ENCODE results near the gene PPP5C.

The PPP5C gene

GRCh38 chr19:46337487-46337886 is 9.4 kb upstream of the PPP5C start:
- peak; percentile 23 for DNase-seq

DNA sequence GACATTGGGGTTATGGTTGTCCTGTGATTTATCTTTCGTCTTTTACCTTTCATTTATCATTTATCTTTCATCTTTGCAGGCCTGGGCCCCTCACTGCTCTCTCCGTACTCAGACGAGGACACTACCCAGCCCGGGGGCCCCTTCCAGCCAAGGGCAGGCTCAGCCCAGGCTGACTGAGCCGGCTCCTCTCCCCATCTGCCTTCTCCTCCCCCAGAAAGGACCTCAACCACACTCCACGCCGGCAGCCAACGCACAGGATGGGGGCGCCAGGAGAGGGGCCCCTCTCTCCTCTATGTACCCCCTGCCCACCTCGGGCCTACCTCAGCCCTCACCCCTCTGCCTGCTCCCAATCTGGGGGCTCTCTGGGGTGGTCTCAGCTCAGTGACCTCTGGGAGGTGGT is 7.4 kb upstream of the PPP5C start:
- no peak for DNase-seq

DNA sequence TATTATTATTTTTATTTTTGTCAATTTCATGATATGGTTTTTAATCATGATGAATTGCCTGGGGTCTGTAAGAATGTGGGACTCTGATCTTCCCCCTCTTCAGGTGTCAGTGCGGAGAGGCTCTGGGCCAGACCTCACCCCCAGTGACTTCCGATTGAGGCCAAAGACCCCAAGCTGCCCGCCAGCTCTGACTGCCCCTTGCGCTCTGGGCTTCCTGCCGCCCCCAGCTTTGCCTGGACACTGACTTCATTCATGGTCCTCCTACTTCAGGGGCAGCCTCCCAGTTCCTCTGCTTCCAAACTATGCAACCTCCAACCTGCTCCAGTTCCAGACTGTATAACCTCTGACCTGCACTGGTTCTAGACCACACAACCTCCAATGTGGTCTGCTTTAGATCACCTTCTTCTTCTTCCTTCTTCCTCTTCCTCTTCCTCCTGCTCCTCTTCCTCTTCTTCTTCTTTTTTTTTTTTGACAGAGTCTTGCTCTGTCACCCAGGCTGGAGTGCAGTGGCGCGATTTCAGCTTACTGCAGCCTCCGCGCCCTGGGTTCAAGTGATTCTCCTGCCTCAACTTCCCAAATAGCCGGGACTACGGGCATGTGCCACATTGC is 6.7 kb upstream of the PPP5C start:
- DNase-seq = no peak

- no peak for DNase-seq
Measured at GRCh38 chr19:46341937-46342336, 5.0 kb upstream of the PPP5C start.

DNA sequence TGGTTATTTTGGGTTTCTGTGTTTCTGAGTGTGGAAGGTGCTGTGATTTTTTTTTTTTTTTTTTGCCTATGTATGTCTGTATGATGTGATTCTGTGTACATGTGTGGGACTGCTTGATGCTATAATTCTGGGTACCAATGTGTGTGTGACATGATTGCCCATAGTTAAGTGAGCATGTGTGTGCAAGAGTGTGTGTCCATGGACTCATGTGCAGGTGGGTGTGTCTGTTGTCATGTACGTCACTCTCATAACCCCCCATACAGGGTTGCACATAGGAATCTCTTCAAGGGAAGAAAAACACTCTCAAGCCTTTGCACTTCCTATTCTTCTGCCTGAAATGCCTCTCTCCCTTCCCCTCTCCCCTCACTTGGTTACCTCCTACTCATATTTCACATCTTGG is 2.5 kb upstream of the PPP5C start:
- DNase-seq = no peak

- DNase-seq = no peak
Measured at GRCh38 chr19:46345157-46345556, 1.7 kb upstream of the PPP5C start.

DNA sequence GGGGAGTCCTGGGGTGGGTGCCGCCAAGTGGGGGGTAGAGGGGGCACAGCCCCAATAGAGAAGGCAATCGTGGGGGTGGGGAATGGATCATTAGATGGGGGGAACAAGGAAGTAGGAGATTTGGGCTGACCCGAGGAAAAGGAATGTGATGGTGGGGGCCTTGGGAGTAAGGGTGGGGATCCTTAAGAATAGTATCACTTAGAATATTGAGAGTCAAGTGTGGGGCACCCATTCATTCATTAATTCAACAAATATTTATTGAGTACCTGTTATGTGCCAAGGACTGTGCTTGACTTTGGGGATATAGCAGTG is 641 bp downstream of the PPP5C start:
- DNase-seq = no peak

GRCh38 chr19:46347985-46348384 is 1.1 kb downstream of the PPP5C start:
- DNase-seq = no peak

- DNase-seq = peak; percentile 35
Measured at GRCh38 chr19:46349311-46349993, 2.6 kb downstream of the PPP5C start.

- peak; percentile 93 for DNase-seq
Measured at GRCh38 chr19:46350029-46350757, 3.3 kb downstream of the PPP5C start.

DNA sequence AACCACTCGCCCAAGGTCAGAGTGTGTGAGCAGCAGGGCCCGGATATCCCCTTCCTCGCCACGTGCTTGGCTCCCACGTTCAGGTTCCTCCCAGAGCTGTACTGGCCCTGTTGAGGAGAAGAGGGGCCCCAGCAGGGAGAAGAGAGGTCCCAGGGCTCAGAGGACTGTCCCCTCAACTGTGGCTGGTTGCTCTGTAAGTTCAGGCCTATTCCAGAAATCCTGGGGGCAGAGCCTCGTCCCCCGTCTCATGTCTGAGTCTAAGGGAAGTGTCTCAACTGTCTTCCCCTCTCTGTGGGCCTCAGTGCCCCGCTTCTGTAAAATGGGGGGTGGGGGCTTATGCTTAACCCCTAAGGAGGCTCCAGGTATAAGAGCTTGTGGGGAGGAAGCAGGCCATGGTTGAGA is 3.9 kb downstream of the PPP5C start:
- no peak for DNase-seq

DNA sequence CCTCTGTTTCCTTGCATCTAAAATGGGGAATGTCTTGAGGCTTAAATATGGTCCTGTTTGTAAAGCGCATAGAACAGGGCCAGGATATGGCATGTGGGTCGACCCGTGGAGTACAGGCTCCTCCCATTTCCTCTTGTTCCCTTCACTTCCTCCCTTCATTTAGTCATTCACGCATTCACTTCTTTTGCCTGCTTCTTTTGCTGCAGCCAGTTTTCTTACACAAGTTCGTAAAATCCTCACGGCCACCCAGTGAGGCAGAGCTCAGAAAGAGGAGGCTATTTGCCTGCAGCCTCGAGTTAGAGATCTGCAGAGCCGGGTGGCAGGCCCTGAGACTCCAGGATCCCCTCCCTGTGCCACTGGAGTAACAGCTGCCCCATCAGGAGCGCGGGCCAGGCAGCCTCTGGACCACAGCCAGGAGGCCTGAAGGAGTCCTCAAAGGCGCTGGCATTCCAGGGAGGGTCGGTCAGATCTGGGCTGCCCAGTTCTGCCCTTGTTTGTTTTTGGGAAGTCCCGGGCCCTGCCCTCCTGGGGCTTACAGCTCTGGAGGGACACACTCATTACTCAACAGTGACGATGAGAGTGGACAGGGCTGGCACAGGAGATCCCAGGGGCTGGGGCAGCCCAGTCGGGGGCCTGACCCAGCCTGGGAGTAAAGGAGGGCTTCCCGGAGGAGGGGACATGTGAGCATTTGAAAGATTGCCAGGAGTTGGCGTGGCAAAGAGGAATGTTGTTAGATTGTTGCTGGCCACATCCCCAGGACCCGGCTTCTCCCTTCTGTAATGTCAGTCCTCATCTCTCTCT is 4.6 kb downstream of the PPP5C start:
- peak; percentile 12 for DNase-seq

DNA sequence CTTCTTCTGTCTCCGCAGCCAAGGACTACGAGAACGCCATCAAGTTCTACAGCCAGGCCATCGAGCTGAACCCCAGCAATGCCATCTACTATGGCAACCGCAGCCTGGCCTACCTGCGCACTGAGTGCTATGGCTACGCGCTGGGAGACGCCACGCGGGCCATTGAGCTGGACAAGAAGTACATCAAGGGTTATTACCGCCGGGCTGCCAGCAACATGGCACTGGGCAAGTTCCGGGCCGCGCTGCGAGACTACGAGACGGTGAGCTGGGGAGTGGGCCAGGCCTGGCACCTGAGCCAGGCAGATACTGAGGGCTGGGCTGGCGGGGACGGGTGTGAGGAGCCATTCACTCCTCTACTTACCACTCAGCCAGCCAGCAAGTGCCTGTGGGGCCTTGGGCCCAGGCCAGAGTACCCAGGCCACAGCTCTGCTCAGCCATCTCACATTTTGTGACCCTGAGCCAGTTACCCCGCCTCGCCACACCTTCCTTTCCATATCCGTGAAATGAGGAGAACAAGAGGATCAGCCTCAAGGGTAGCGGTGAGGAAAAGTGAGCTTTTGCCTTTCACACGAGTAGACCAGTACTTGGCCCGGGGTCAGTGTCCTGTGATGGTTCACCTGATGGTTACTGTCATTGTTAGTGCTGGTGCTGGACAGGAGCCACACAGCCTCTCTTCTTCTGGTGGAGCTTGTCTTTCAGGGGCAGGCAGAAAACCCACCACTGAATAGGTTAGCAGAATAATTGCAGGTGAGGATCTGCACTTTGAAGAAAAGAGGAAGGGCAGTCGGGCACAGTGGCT is 7.0 kb downstream of the PPP5C start:
- no peak for DNase-seq

- no peak for DNase-seq
Measured at GRCh38 chr19:46355234-46356148, 8.6 kb downstream of the PPP5C start.

GRCh38 chr19:46356149-46357055 is 9.5 kb downstream of the PPP5C start:
- DNase-seq = no peak

DNA sequence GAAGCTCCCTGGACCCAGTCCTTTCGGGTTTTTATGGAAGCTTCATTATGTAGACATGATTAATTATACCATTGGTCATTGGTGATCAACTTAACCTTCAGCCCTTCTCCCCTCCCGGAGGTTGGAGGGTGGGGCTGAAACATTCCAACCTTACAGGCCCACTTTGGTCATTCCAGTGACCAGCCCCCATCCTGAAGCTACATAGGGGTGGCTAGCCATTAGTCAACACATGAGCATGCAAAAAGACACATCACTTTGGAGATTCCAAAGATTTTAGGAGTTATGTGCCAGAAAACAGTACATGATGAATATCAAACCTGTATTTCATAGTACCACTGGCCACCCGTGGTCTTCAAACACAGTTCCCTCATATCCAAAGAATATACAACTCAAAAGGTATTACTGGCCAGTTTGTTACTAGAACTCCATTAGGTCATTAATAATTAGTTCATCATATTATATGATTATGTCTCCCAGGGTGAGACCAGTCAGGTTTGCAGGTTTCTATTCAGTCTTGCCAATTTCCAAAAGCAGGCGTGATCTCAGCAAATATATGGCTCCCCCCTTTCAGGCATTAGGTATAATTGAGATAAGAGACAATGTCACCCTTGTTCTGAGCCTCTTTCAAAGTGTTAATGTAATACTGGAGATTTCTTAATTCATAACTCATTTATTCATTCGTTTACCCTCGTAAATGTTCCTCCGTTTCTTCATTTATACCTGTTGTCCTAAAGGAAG is 11.1 kb downstream of the PPP5C start:
- no peak for DNase-seq

DNA sequence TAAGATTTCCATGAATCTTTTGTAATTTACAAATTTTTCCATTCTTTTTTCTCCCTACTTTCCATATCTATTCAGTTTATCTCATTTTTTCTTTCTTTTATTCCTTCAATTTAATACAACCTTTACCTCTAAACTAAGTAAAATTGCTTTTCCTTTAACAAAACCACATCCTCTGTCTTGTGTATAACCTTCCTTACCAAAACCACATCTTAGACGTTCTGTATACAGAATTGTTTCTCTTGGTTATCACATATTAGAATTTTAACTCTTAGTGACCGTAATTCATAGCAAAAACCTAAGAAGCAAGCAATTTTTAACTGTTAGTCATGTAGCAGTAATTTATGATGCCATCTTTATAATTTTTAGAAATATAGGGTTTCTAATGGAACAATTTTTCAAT is 15.0 kb downstream of the PPP5C start:
- DNase-seq = no peak

GRCh38 chr19:46364359-46364758 is 17.5 kb downstream of the PPP5C start:
- DNase-seq = no peak

GRCh38 chr19:46365561-46365960 is 18.7 kb downstream of the PPP5C start:
- DNase-seq = no peak

Measured in NCI-H69 (cell line).